BE2C (cell line): ENCODE data around the gene SLC66A1.

Source experiments
- DNase-seq: peaks from one replicate; pipeline ENCODE4 v3.0.0-alpha.2; 2020
- H3K27me3 ChIP-seq: fragments of 250-450 bp; sonication (Bioruptor Pico); 2 replicates; pipeline ENCODE4 v1.5.1; 2020; ENCODE audit warnings: mild to moderate bottlenecking
- H3K36me3 ChIP-seq: fragments of 250-450 bp; sonication (Bioruptor Pico); 2 replicates; pipeline ENCODE4 v1.5.1; 2020; ENCODE audit warnings: mild to moderate bottlenecking
- H3K4me1 ChIP-seq: fragments of 250-450 bp; sonication (Bioruptor Pico); 2 replicates; pipeline ENCODE4 v1.5.1; 2020
- H3K4me3 ChIP-seq: 2 replicates; pipeline ENCODE4 v1.5.1; 2011; ENCODE audit warnings: low read depth, low read length
- H3K9me3 ChIP-seq: fragments of 250-450 bp; sonication (Bioruptor Pico); 2 replicates; pipeline ENCODE4 v1.5.1; 2020
- TF ChIP-seq, protein P1 (sequence below): IDR thresholded peaks from 2 replicates; pipeline ENCODE4 v1.5.1; 2012; ENCODE audit warnings: mild to moderate bottlenecking, low read depth, low read length

Gene SLC66A1

GRCh38 chr1:19347533-19348172 is 35.5 kb downstream of the SLC66A1 start:
- no peak overlapping the region for H3K4me3 ChIP-seq
- H3K36me3 ChIP-seq, result no peaks in the 10 kb centered on the region; the same call in 1 of the 2 replicates
- TF ChIP-seq, protein P1, sequence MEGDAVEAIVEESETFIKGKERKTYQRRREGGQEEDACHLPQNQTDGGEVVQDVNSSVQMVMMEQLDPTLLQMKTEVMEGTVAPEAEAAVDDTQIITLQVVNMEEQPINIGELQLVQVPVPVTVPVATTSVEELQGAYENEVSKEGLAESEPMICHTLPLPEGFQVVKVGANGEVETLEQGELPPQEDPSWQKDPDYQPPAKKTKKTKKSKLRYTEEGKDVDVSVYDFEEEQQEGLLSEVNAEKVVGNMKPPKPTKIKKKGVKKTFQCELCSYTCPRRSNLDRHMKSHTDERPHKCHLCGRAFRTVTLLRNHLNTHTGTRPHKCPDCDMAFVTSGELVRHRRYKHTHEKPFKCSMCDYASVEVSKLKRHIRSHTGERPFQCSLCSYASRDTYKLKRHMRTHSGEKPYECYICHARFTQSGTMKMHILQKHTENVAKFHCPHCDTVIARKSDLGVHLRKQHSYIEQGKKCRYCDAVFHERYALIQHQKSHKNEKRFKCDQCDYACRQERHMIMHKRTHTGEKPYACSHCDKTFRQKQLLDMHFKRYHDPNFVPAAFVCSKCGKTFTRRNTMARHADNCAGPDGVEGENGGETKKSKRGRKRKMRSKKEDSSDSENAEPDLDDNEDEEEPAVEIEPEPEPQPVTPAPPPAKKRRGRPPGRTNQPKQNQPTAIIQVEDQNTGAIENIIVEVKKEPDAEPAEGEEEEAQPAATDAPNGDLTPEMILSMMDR, result no peak
- H3K27me3 ChIP-seq, result no peaks in the 10 kb centered on the region
- no peak for DNase-seq
- no peaks in the 10 kb centered on the region for H3K4me1 ChIP-seq
- H3K9me3 ChIP-seq, result no peaks in the 10 kb centered on the region

GRCh38 chr1:19348441-19349198 is 36.5 kb downstream of the SLC66A1 start:
- TF ChIP-seq, protein P1, result no peak
- Histone ChIP-seq H3K36me3 (no peaks in the 10 kb centered on the region), H3K4me3 (no peak overlapping the region), H3K4me1 (no peaks in the 10 kb centered on the region), H3K9me3 (no peaks in the 10 kb centered on the region), H3K27me3 (no peaks in the 10 kb centered on the region)
- no peak for DNase-seq

DNA sequence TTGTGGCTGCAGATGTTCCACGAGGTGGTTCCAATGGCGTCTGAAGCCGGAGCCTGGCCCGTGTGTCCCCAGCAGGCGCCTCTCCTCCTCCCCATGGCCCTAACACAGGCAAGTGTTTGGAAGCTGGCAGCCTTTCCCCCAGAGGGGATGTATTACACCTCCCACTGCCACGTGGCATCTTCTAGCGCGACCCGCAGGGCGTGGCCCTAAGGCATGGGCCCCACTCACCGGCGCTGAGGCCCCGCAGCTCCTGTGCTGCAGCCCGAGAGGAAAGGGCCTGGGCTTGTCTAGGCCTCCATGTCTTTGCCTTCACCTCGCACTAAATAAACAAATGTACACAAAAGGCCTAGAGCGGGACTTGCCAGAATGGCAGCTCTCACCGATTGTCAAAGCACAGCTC is 37.9 kb downstream of the SLC66A1 start:
- H3K9me3 ChIP-seq, result no peaks in the 10 kb centered on the region
- TF ChIP-seq, protein P1, result no peak
- H3K4me1 ChIP-seq, result no peaks in the 10 kb centered on the region
- no peaks in the 10 kb centered on the region for H3K36me3 ChIP-seq
- no peak overlapping the region for H3K4me3 ChIP-seq
- DNase-seq, result no peak
- H3K27me3 ChIP-seq, result no peaks in the 10 kb centered on the region

GRCh38 chr1:19350566-19350965 is 38.4 kb downstream of the SLC66A1 start:
- Histone ChIP-seq H3K36me3 (no peaks in the 10 kb centered on the region), H3K9me3 (no peaks in the 10 kb centered on the region), H3K4me1 (no peaks in the 10 kb centered on the region), H3K4me3 (no peak overlapping the region), H3K27me3 (no peaks in the 10 kb centered on the region)
- TF ChIP-seq, protein P1, result no peak
- DNase-seq, result no peak

GRCh38 chr1:19351873-19352272 is 39.7 kb downstream of the SLC66A1 start:
- H3K36me3 ChIP-seq, result no peaks in the 10 kb centered on the region
- no peak for DNase-seq

More at GRCh38 chr1:19351873-19352272, 39.7 kb downstream of the SLC66A1 start:
- Histone ChIP-seq H3K27me3 (no peaks in the 10 kb centered on the region), H3K4me3 (no peak overlapping the region), H3K9me3 (no peaks in the 10 kb centered on the region), H3K4me1 (no peaks in the 10 kb centered on the region)
- TF ChIP-seq, protein P1, result no peak
